HAP-1 (cell line): ENCODE data around the gene SMCO3.

Experiments used
- DNase-seq, 2 experiments: peaks; one replicate each; pipeline ENCODE4 v3.0.0-alpha.2; 2016 to 2020; ENCODE audit warnings: low spot score in 2 of 2
- H3K27me3 ChIP-seq: fragments of 250-450 bp; sonication (Bioruptor Pico); 2 replicates; pipeline ENCODE4 v1.5.1; 2020; ENCODE audit warnings: low read depth, mild to moderate bottlenecking, moderate library complexity
- H3K36me3 ChIP-seq: fragments of 250-450 bp; sonication (Bioruptor Pico); replicated peaks from 2 replicates; pipeline ENCODE4 v1.5.1; 2020; ENCODE audit warnings: mild to moderate bottlenecking
- H3K4me1 ChIP-seq: fragments of 250-450 bp; sonication (Bioruptor Pico); 2 replicates; pipeline ENCODE4 v1.5.1; 2020; ENCODE audit warnings: mild to moderate bottlenecking
- H3K4me3 ChIP-seq: fragments of 250-450 bp; sonication (Bioruptor Pico); 2 replicates; pipeline ENCODE4 v1.5.1; 2020; ENCODE audit warnings: mild to moderate bottlenecking, moderate library complexity
- H3K9me3 ChIP-seq: fragments of 250-450 bp; sonication (Bioruptor Pico); 2 replicates; pipeline ENCODE4 v1.5.1; 2020; ENCODE audit warnings: mild to moderate bottlenecking, moderate library complexity
- in situ Hi-C: fragments of 300-500 bp; cut with MboI; formaldehyde crosslinking; loops from 3 replicates; pipeline ENCODE4 v1.14.3; 2020; ENCODE audit warnings: low sequenced_read_pairs, inconsistent platforms, mixed read lengths

Gene SMCO3

DNA sequence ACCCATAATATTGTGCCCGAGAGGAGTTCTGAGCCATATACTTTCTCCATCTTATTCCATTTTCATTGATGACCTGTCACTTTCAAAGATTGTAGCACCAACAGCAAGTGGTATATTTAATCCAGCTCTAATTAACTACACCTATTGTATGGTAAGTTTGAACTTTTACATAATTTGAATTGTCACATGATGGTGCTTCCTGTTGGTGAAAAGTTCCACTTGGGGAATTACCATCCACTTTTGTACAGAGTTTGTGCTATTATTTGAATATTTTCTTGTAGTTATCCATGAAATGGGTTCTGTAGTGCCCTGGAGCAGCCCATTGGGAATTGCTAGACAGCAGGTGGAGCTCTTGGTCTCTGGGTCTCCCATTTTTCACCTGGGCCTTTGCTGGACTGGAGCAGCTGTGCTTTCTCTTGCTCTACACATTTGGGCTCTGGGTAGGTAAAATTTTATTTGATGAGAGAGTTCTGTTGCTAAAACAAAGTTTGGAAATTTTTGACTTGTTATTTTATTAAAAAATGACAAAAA lies 3.0 kb downstream of the SMCO3 start:
- Histone ChIP-seq H3K27me3 (peaks cover 3% of the 10 kb centered on the region; the same call in 1 of the 2 replicates), H3K36me3 (no peaks in the 10 kb centered on the region), H3K4me1 (no peaks in the 10 kb centered on the region), H3K9me3 (no peaks in the 10 kb centered on the region), H3K4me3 (no peak overlapping the region)
- peak in 1 of 2 experiments; percentile 16 for DNase-seq
- in situ Hi-C loops, result no loop called here

- in situ Hi-C loops, result no loop called here
- no peak overlapping the region for H3K4me3 ChIP-seq
- H3K27me3 ChIP-seq, result peaks cover 3% of the 10 kb centered on the region; the same call in 1 of the 2 replicates
- DNase-seq, result no peak
- no peaks in the 10 kb centered on the region for H3K9me3 ChIP-seq
- no peaks in the 10 kb centered on the region for H3K4me1 ChIP-seq
- no peaks in the 10 kb centered on the region for H3K36me3 ChIP-seq
Measured at GRCh38 chr12:14810167-14810952, 3.6 kb downstream of the SMCO3 start.

DNA sequence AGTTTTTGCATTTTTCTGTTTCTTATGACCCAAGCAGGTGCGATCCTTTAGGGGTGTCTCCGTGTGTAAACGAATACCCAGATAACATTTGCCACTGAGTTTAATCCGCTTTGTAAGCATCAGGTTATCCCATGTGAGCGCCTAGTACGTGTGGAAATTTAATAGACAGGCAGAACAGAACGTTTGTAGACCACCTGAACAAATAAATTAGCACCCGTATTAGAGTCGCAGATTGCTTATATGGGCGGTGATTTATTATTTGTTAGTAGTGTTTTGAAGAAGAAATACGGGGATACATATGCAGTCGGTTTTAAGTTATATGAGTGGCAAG lies 10.2 kb downstream of the SMCO3 start:
- Histone ChIP-seq H3K9me3 (no peaks in the 10 kb centered on the region), H3K4me1 (peaks cover 9% of the 10 kb centered on the region), H3K27me3 (no peaks in the 10 kb centered on the region), H3K36me3 (peaks cover 15% of the 10 kb centered on the region), H3K4me3 (peak overlapping the region; percentile 97)
- in situ Hi-C loops, result no loop called here
- DNase-seq, result no peak

DNA sequence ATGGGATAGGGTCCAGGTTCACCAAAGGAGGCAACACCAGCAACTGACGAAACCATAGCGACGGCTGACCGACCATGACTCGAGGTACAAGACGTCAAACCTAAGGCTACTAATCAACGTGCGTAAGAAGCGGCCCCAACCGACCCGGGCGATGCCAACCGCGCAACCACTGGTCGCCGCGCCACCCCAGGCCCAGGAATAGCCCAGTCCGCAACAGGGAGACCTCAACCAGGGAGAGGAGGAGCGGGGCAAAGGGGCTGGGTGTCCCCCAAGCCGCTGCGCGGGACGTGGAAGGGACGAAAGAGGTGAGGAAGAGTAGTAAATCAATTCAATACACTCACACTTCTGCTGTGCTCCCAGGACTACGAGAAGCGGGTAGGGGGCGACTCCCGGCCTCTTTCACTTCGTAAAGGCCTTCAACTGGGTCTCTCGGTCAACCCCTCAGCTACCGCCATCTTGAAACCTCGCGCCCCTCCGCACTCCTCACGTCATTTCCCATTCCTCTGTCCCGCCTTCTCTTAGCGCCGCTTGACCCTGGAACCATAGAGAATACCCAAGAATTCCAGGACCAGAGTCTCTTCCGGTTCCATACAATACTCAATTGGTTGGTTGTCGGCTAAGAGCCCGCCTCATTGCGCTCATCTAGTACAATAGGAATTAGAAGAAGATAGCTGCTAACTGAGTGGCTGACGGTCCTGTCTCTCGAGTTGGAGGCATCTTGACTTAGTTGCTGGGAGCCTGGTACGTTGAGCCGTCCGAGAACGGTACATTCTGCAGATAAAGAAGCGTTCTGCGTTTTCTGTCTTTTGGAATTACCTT lies 10.8 kb downstream of the SMCO3 start, which contains the start of the genes C12orf60 and WBP11:
Gene C12orf60, plus strand, starts transcription at position 660 of the 819 bp plus-strand sequence. CDS start 19,266 bp downstream, outside the sequence.
Gene WBP11, minus strand, starts transcription at position 468 of the 819 bp plus-strand sequence. CDS start 2,095 bp downstream, outside the sequence.
- Histone ChIP-seq H3K4me1 (peaks cover 9% of the 10 kb centered on the region), H3K4me3 (peak within 1 kb of the TSS; percentile 97), H3K36me3 (peaks cover 21% of the 10 kb centered on the region), H3K9me3 (no peaks in the 10 kb centered on the region), H3K27me3 (no peaks in the 10 kb centered on the region)
- in situ Hi-C loops, result no loop called here
- peak; percentile 91 to 99 for DNase-seq

GRCh38 chr12:14802721-14803010 lies 11.3 kb downstream of the SMCO3 start:
- Histone ChIP-seq H3K4me3 (peak overlapping the region; percentile 97), H3K36me3 (peaks cover 26% of the 10 kb centered on the region), H3K4me1 (peaks cover 9% of the 10 kb centered on the region), H3K27me3 (no peaks in the 10 kb centered on the region), H3K9me3 (no peaks in the 10 kb centered on the region)
- in situ Hi-C loops, result no loop called here
- no peak for DNase-seq

DNA sequence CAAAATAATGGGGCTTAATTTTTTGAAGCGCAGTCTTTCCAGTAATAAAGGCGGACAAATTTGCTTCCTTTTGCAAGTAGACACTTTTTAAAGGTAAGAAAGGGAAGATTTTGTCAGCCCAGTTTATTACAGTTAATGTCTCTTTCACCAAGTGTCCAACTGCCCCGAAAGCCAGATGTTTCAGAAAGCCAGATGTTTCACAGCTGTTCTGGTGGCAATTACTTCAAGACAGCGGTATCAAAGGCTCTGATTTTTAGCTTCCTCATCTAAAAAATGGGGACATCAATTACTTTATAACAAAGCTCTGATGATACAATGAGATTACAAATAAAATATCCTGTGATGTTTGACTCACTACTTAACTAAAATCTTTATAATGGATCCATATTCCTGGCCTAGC lies 11.7 kb downstream of the SMCO3 start:
- in situ Hi-C loops, result no loop called here
- peak overlapping the region; percentile 97 for H3K4me3 ChIP-seq

DNA sequence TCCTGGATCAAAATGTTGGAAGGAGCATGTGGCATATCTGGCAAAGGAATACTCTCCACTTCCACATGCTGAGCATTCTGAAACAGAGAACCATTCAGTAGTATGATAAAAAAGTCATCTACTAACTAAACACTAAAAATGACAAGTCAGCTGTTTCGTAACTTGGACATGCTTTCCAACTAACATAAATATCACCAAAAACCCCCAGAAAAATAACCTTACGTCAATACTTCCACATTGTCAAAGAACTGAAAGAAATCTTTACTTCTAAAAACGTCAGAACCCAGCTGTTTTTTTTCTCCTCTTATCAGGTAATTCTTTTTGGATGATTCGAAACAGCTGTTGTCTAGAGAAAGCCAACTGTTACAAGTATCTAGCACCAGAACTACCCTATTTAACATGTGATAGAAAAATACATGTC lies 18.9 kb downstream of the SMCO3 start:
- H3K27me3 ChIP-seq, result no peaks in the 10 kb centered on the region
- H3K4me1 ChIP-seq, result no peaks in the 10 kb centered on the region
- in situ Hi-C loops, result loop anchor here (25.0 kb wide), 1 partner anchor 1092 kb away; the partner anchor contains the start of gene STRAP
- DNase-seq, result no peak
- H3K9me3 ChIP-seq, result no peaks in the 10 kb centered on the region
- peaks cover 84% of the 10 kb centered on the region for H3K36me3 ChIP-seq
- no peak overlapping the region for H3K4me3 ChIP-seq

More for the DNA sequence above, 11.7 kb downstream of the SMCO3 start:
- H3K4me1 ChIP-seq, result peaks cover 9% of the 10 kb centered on the region
- H3K9me3 ChIP-seq, result no peaks in the 10 kb centered on the region
- H3K27me3 ChIP-seq, result no peaks in the 10 kb centered on the region
- DNase-seq, result no peak
- H3K36me3 ChIP-seq, result peaks cover 30% of the 10 kb centered on the region

GRCh38 chr12:14785568-14785967 lies 28.4 kb downstream of the SMCO3 start:
- Histone ChIP-seq H3K4me1 (peaks cover 4% of the 10 kb centered on the region; the same call in 1 of the 2 replicates), H3K27me3 (no peaks in the 10 kb centered on the region), H3K9me3 (no peaks in the 10 kb centered on the region), H3K36me3 (peaks cover 51% of the 10 kb centered on the region), H3K4me3 (no peak overlapping the region)
- no peak for DNase-seq
- in situ Hi-C loops, result loop anchor here (25.0 kb wide), 1 partner anchor 1102 kb away; the partner anchor contains the start of gene STRAP

- Histone ChIP-seq H3K4me1 (peaks cover 4% of the 10 kb centered on the region; the same call in 1 of the 2 replicates), H3K36me3 (peaks cover 40% of the 10 kb centered on the region), H3K9me3 (no peaks in the 10 kb centered on the region), H3K27me3 (no peaks in the 10 kb centered on the region), H3K4me3 (no peak overlapping the region)
- in situ Hi-C loops, result loop anchor here (25.0 kb wide), 1 partner anchor 1103 kb away; the partner anchor contains the start of gene STRAP
- DNase-seq, result no peak
Measured at GRCh38 chr12:14784471-14784870, 29.5 kb downstream of the SMCO3 start.

GRCh38 chr12:14782756-14783155 lies 31.2 kb downstream of the SMCO3 start:
- DNase-seq, result no peak
- H3K27me3 ChIP-seq, result no peaks in the 10 kb centered on the region
- peaks cover 23% of the 10 kb centered on the region for H3K36me3 ChIP-seq
- no peaks in the 10 kb centered on the region for H3K9me3 ChIP-seq
- peaks cover 4% of the 10 kb centered on the region; the same call in 1 of the 2 replicates for H3K4me1 ChIP-seq
- in situ Hi-C loops, result loop anchor here (25.0 kb wide), 1 partner anchor 1105 kb away; the partner anchor contains the start of gene STRAP
- no peak overlapping the region for H3K4me3 ChIP-seq

- no peak overlapping the region for H3K4me3 ChIP-seq
- H3K27me3 ChIP-seq, result no peaks in the 10 kb centered on the region
- in situ Hi-C loops, result loop anchor here (25.0 kb wide), 1 partner anchor 1106 kb away; the partner anchor contains the start of gene STRAP
- H3K36me3 ChIP-seq, result peaks cover 11% of the 10 kb centered on the region
- no peaks in the 10 kb centered on the region for H3K9me3 ChIP-seq
- DNase-seq, result no peak
- H3K4me1 ChIP-seq, result peaks cover 4% of the 10 kb centered on the region; the same call in 1 of the 2 replicates
Measured at GRCh38 chr12:14781563-14781962, 32.4 kb downstream of the SMCO3 start.

DNA sequence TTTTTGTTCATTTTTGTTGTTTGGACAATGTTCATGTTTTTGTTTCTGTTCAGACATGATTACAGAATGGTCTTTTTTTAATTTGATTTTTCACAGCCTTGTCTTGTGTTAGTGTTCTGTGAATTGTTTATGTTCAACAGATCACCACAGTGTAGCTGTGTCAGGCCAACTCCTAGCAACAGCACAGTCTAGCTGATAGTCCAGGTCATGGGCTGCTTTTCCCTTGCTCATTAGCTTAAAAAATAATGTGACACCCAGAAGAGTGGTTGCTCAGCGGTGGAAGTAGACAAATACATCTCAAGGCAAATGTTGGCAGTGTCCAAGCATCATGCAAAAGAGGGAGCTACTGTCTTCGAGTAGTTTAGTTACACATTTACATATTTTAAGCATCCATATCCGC lies 33.1 kb downstream of the SMCO3 start:
- Histone ChIP-seq H3K36me3 (peaks cover 5% of the 10 kb centered on the region; the same call in 1 of the 2 replicates), H3K4me1 (no peaks in the 10 kb centered on the region), H3K27me3 (no peaks in the 10 kb centered on the region), H3K9me3 (no peaks in the 10 kb centered on the region), H3K4me3 (no peak overlapping the region)
- in situ Hi-C loops, result loop anchor here (25.0 kb wide), 1 partner anchor 1106 kb away; the partner anchor contains the start of gene STRAP
- DNase-seq, result no peak

GRCh38 chr12:14779834-14780233 lies 34.1 kb downstream of the SMCO3 start:
- Histone ChIP-seq H3K27me3 (no peaks in the 10 kb centered on the region), H3K4me1 (peaks cover 5% of the 10 kb centered on the region)

More at GRCh38 chr12:14779834-14780233, 34.1 kb downstream of the SMCO3 start:
- in situ Hi-C loops, result loop anchor here (25.0 kb wide), 1 partner anchor 1107 kb away; the partner anchor contains the start of gene STRAP
- no peak for DNase-seq
- Histone ChIP-seq H3K4me3 (no peak overlapping the region), H3K36me3 (no peaks in the 10 kb centered on the region), H3K9me3 (no peaks in the 10 kb centered on the region)
